GM23248 (cell line): ENCODE results near the gene SLC10A7. TPM values are rescaled to one million over a fixed set of nuclear protein-coding genes. Genes with fewer than 3 reads are reported as not detected.

Experiments
- DNase-seq: peaks from one replicate; pipeline ENCODE4 v3.0.0-alpha.2; 2015
- H2AFZ ChIP-seq: fragments of 200-600 bp; sonication (generic); 2 replicates; pipeline ENCODE4 v1.6.1; 2016; ENCODE audit warnings: antibody characterized with exemption
- H3F3A ChIP-seq: fragments of 200-600 bp; sonication (generic); 2 replicates; pipeline ENCODE4 v1.6.1; 2016; ENCODE audit warnings: mild to moderate bottlenecking, antibody characterized with exemption, mixed run types; ENCODE audit not compliant: insufficient read depth
- H3K27ac ChIP-seq: fragments of 200-600 bp; sonication (generic); 2 replicates; pipeline ENCODE4 v1.5.1; 2016; ENCODE audit warnings: mild to moderate bottlenecking
- H3K27me3 ChIP-seq: fragments of 200-600 bp; sonication (generic); replicated peaks from 2 replicates; pipeline ENCODE4 v1.6.1; 2016; ENCODE audit warnings: mild to moderate bottlenecking; ENCODE audit not compliant: insufficient read depth
- H3K36me3 ChIP-seq: fragments of 200-600 bp; sonication (generic); 2 replicates; pipeline ENCODE4 v1.6.1; 2016; ENCODE audit warnings: low read depth, mild to moderate bottlenecking
- H3K4me1 ChIP-seq: fragments of 200-600 bp; sonication (generic); 2 replicates; pipeline ENCODE4 v1.6.1; 2016; ENCODE audit warnings: mild to moderate bottlenecking; ENCODE audit not compliant: insufficient read depth
- H3K4me2 ChIP-seq: fragments of 200-600 bp; sonication (generic); one replicate; pipeline ENCODE4 v1.6.1; 2016; ENCODE audit warnings: mild to moderate bottlenecking; ENCODE audit not compliant: unreplicated experiment
- H3K4me3 ChIP-seq: fragments of 200-600 bp; sonication (generic); 2 replicates; pipeline ENCODE4 v1.5.1; 2016; ENCODE audit warnings: mild to moderate bottlenecking
- H3K79me2 ChIP-seq: fragments of 200-600 bp; sonication (generic); 2 replicates; pipeline ENCODE4 v1.6.1; 2016; ENCODE audit warnings: mild to moderate bottlenecking; ENCODE audit not compliant: insufficient read depth
- H3K9ac ChIP-seq: fragments of 200-600 bp; sonication (generic); 2 replicates; pipeline ENCODE4 v1.6.1; 2016; ENCODE audit warnings: mild to moderate bottlenecking
- H3K9me2 ChIP-seq: fragments of 200-600 bp; sonication (generic); 2 replicates; pipeline ENCODE4 v1.6.1; 2016; ENCODE audit warnings: mixed run types, mild to moderate bottlenecking, moderate library complexity; ENCODE audit not compliant: insufficient read depth
- H3K9me3 ChIP-seq: fragments of 200-600 bp; sonication (generic); one replicate; pipeline ENCODE4 v1.6.1; 2017; ENCODE audit warnings: low read depth
- H4K20me1 ChIP-seq: fragments of 200-600 bp; sonication (generic); 2 replicates; pipeline ENCODE4 v1.6.0; 2016; ENCODE audit not compliant: insufficient read depth
- EZH2 ChIP-seq: fragments of 200-600 bp; sonication (generic); IDR thresholded peaks from 2 replicates; pipeline ENCODE4 v1.6.1; 2018; ENCODE audit warnings: antibody characterized with exemption, mild to moderate bottlenecking; ENCODE audit not compliant: insufficient read depth, poor library complexity, severe bottlenecking
- EZH2phosphoT487 ChIP-seq: fragments of 200-600 bp; sonication (generic); IDR thresholded peaks from 2 replicates; pipeline ENCODE4 v1.6.1; 2018; ENCODE audit warnings: antibody characterized with exemption, moderate library complexity, mild to moderate bottlenecking, low read depth; ENCODE audit not compliant: insufficient read depth
- WGBS, 2 experiments: methylation state at CpG; one replicate each; pipeline ENCODE4 v1.1.6; 2015 to 2017; ENCODE audit warnings: low lambda C conversion rate in 2 of 2, low coverage in 1 of 2; ENCODE audit errors: missing lambda C conversion rate in 2 of 2; 5-methylcytosine and 5-hydroxymethylcytosine counted together
- in situ Hi-C: fragments of 300-500 bp; cut with MboI; formaldehyde crosslinking; loops from 2 replicates; pipeline ENCODE4 v1.15.0; 2020
- polyA plus RNA-seq: library from polyadenylated mRNA; unstranded; fragments of >200 nt; fragmentation: Nextera tagmentation; extraction: Ambion mirVana; gene quantifications from 2 replicates; pipeline ENCODE4 v1.2.1, GENCODE V29; 2016
- total RNA-seq: library from RNA; depleted of rRNA; stranded (reverse); fragments of >200 nt; shearing (Covaris generic); gene quantifications from 2 replicates; pipeline ENCODE4 v1.2.3, GENCODE V29; 2014; rRNA removed

SLC10A7 gene
- total RNA-seq (8.1 and 11.3 TPM in 2 replicates), polyA plus RNA-seq (4.5 and 5.0 TPM in 2 replicates)

GRCh38 chr4:146521541-146522097, at the start of gene SLC10A7:
TSS of gene SLC10A7 (minus strand) at chr4:146521940. CDS start at chr4:146521717, 223 bp downstream.
- H3F3A ChIP-seq = 0 out of 2 replicates have a peak, but pooled peaks cover 7% of the 10 kb centered on the region
- H3K36me3 ChIP-seq = no peaks in the 10 kb centered on the region
- in situ Hi-C loops = no loop called here
- peak within 1 kb of the TSS; percentile 88 for H3K27ac ChIP-seq
- WGBS, 2 experiments = 0 to 1% methylated on average over 30 of the region's 30 CpGs
- no peaks in the 10 kb centered on the region for H3K27me3 ChIP-seq
- TF ChIP-seq EZH2 (no peak), EZH2phosphoT487 (no peak)
- peaks cover 21% of the 10 kb centered on the region for H3K4me1 ChIP-seq
- H4K20me1 ChIP-seq = no peaks in the 10 kb centered on the region
- no peaks in the 10 kb centered on the region for H3K9me3 ChIP-seq
- H3K79me2 ChIP-seq = peaks cover 48% of the 10 kb centered on the region
- peak within 1 kb of the TSS; percentile 99 for H3K4me3 ChIP-seq
- peak within 1 kb of the TSS; percentile 94 for H3K9ac ChIP-seq
- H2AFZ ChIP-seq = peak within 1 kb of the TSS; percentile 100
- peak within 1 kb of the TSS; percentile 98 for H3K4me2 ChIP-seq
- H3K9me2 ChIP-seq = no peaks in the 10 kb centered on the region
- peak; percentile 88 for DNase-seq

- 23 to 33% methylated on average over 2 of the region's 2 CpGs for WGBS, 2 experiments
- Histone ChIP-seq H3K9me2 (no peaks in the 10 kb centered on the region), H3K36me3 (no peaks in the 10 kb centered on the region), H3K9ac (no peak overlapping the region), H3K4me1 (no peaks in the 10 kb centered on the region), H2AFZ (no peak overlapping the region), H3F3A (0 out of 2 replicates have a peak, but pooled peaks cover 4% of the 10 kb centered on the region), H3K27ac (no peak overlapping the region), H3K4me2 (no peak overlapping the region), H3K79me2 (no peaks in the 10 kb centered on the region), H4K20me1 (no peaks in the 10 kb centered on the region), H3K4me3 (no peak overlapping the region), H3K9me3 (no peaks in the 10 kb centered on the region), H3K27me3 (no peaks in the 10 kb centered on the region; the same call in 1 of the 2 replicates)
- DNase-seq = peak; percentile 35
- in situ Hi-C loops = no loop called here
- no peak for TF ChIP-seq EZH2phosphoT487
- TF ChIP-seq EZH2 = no peak
Observed at GRCh38 chr4:146567396-146567795, 45.7 kb upstream of the SLC10A7 start.

GRCh38 chr4:146564492-146564891, 42.8 kb upstream of the SLC10A7 start:
- H3K4me2 ChIP-seq = no peak overlapping the region
- no peak overlapping the region for H3K9ac ChIP-seq
- H3K79me2 ChIP-seq = no peaks in the 10 kb centered on the region
- no peaks in the 10 kb centered on the region for H3K36me3 ChIP-seq
- H3F3A ChIP-seq = 0 out of 2 replicates have a peak, but pooled peaks cover 4% of the 10 kb centered on the region
- in situ Hi-C loops = no loop called here
- TF ChIP-seq EZH2phosphoT487 = no peak
- TF ChIP-seq EZH2 = no peak
- no peaks in the 10 kb centered on the region; the same call in 1 of the 2 replicates for H3K27me3 ChIP-seq
- H3K27ac ChIP-seq = no peak overlapping the region
- no peaks in the 10 kb centered on the region for H3K9me3 ChIP-seq
- no peaks in the 10 kb centered on the region for H4K20me1 ChIP-seq
- no peak for DNase-seq
- 22 to 23% methylated on average over 3 of the region's 3 CpGs for WGBS, 2 experiments
- H3K9me2 ChIP-seq = no peaks in the 10 kb centered on the region
- H3K4me3 ChIP-seq = no peak overlapping the region
- no peak overlapping the region for H2AFZ ChIP-seq
- H3K4me1 ChIP-seq = no peaks in the 10 kb centered on the region

GRCh38 chr4:146550161-146550560, 28.4 kb upstream of the SLC10A7 start:
- no peaks in the 10 kb centered on the region for H3F3A ChIP-seq
- H2AFZ ChIP-seq = no peak overlapping the region
- no peaks in the 10 kb centered on the region for H3K27me3 ChIP-seq
- no peak overlapping the region for H3K9ac ChIP-seq
- H3K79me2 ChIP-seq = no peaks in the 10 kb centered on the region
- TF ChIP-seq EZH2phosphoT487 (no peak), EZH2 (no peak)
- no peak overlapping the region for H3K4me3 ChIP-seq
- H3K27ac ChIP-seq = no peak overlapping the region
- no peaks in the 10 kb centered on the region for H3K36me3 ChIP-seq
- no peaks in the 10 kb centered on the region for H3K9me3 ChIP-seq
- H3K4me2 ChIP-seq = no peak overlapping the region
- in situ Hi-C loops = no loop called here
- DNase-seq = no peak
- no peaks in the 10 kb centered on the region for H3K9me2 ChIP-seq
- H4K20me1 ChIP-seq = no peaks in the 10 kb centered on the region
- WGBS, 2 experiments = 30 to 44% methylated on average over 3 of the region's 3 CpGs
- H3K4me1 ChIP-seq = no peaks in the 10 kb centered on the region
